Kidney (tissue), 14 donors: ENCODE results near the gene MAVS. TPM values are rescaled to one million over a fixed set of nuclear protein-coding genes. Genes with fewer than 3 reads are reported as not detected.

Experiments used
- DNase-seq, 5 donors: peaks; one replicate each; pipeline ENCODE4 v3.0.0-alpha.2; 2013 to 2020
- FAIRE-seq: peaks from 2 replicates; lab custom pipeline; 2012; peaks lifted over from hg19 to GRCh38; lab: Jason Lieb, UNC
- H3K27ac ChIP-seq, 2 donors: one replicate each; pipeline ENCODE4 v1.7.0; 2013; ENCODE audit warnings: low read depth in 2 of 2, low read length in 2 of 2, inconsistent platforms in 1 of 2
- H3K27me3 ChIP-seq: one replicate; pipeline ENCODE4 v1.7.1; 2013; ENCODE audit warnings: low read length, inconsistent platforms; ENCODE audit not compliant: control insufficient read depth, insufficient read depth
- H3K36me3 ChIP-seq, 3 donors: one replicate each; pipeline versions ENCODE4 v1.7.0 to v1.7.1; 2013; ENCODE audit warnings: low read length in 3 of 3, control low read depth in 1 of 3, inconsistent platforms in 1 of 3; ENCODE audit not compliant: insufficient read depth in 3 of 3, control insufficient read depth in 2 of 3
- H3K4me1 ChIP-seq, 3 donors: one replicate each; pipeline versions ENCODE4 v1.7.0 to v1.7.1; 2013; ENCODE audit warnings: low read length in 3 of 3, inconsistent platforms in 1 of 3, low read depth in 1 of 3; ENCODE audit not compliant: control insufficient read depth in 2 of 3, insufficient read depth in 2 of 3
- H3K4me3 ChIP-seq, 3 donors: one replicate each; pipeline versions ENCODE4 v1.7.0 to v1.8.1; 2013; ENCODE audit warnings: low read length in 3 of 3, control low read depth in 1 of 3, inconsistent platforms in 1 of 3
- H3K9ac ChIP-seq, 3 donors: one replicate each; pipeline versions ENCODE4 v1.7.0 to v1.7.1; 2013; ENCODE audit warnings: low read length in 3 of 3, control low read depth in 1 of 3, inconsistent platforms in 1 of 3
- H3K9me3 ChIP-seq, 3 donors: one replicate each; pipeline versions ENCODE4 v1.7.0 to v1.7.1; 2013; ENCODE audit warnings: low read length in 3 of 3, control low read depth in 1 of 3, inconsistent platforms in 1 of 3; ENCODE audit not compliant: control insufficient read depth in 2 of 3, insufficient read depth in 1 of 3
- CTCF ChIP-seq: IDR thresholded peaks from 3 replicates; pipeline ENCODE4 v1.5.1; 2012; ENCODE audit warnings: mild to moderate bottlenecking, moderate library complexity, borderline replicate concordance; ENCODE audit not compliant: insufficient read depth; ENCODE audit errors: extremely low read depth
- intact Hi-C: fragments of 100-400 bp; cut with DNase I; formaldehyde crosslinking; loops from one replicate; pipeline ENCODE4 v1.11.1; 2022
- polyA plus RNA-seq: library from polyadenylated mRNA; stranded (reverse); fragments of 350-450 nt; fragmentation: Illumina TruSeq; extraction: RNeasy Lipid Tissue Mini Kit (QIAGEN cat#74804); gene quantifications from one replicate; pipeline ENCODE4 v1.2.3, GENCODE V29; 2014; ENCODE audit warnings: low read depth, low replicate concordance; ENCODE audit not compliant: insufficient read depth
- total RNA-seq: library from RNA; stranded (reverse); fragmentation: NEBNext Ultra II Directional; extraction: Animal tissue kit (Norgen Biotek cat#: 25700); gene quantifications from one replicate; pipeline ENCODE4 v1.2.1, GENCODE V29; 2021
- donor health status: control.
- donor health status: control.
- donor health status: control.
- donor health status: control.
- donor health status: control.
- donor health status: DM: yes; HTN: yes; CAD: no.
- donor health status: Normal renal cell carcinoma (clear cell type).

The MAVS gene
- total and polyA plus RNA-seq, 2 donors from 2014 or later: 10.0 to 46.8 TPM

GRCh38 chr20:3813848-3814581 is 32.6 kb upstream of the MAVS start:
- Histone ChIP-seq H3K4me1 (peaks cover 0 to 19% (median 6%) of the 10 kb centered on the region in 3 donors), H3K27me3 (no peaks in the 10 kb centered on the region), H3K9me3 (no peaks in the 10 kb centered on the region), H3K9ac (no peak overlapping the region), H3K36me3 (no peaks in the 10 kb centered on the region), H3K4me3 (no peak overlapping the region), H3K27ac (no peak overlapping the region)
- FAIRE-seq: no peak
- no peak for DNase-seq
- intact Hi-C loops: no loop called here
- TF ChIP-seq CTCF: no peak

- no peak for FAIRE-seq
- DNase-seq: no peak
- H3K27me3 ChIP-seq: no peaks in the 10 kb centered on the region
- no peak overlapping the region for H3K9ac ChIP-seq
- H3K27ac ChIP-seq: no peak overlapping the region
- no peak overlapping the region for H3K4me3 ChIP-seq
- intact Hi-C loops: no loop called here
- H3K9me3 ChIP-seq: no peaks in the 10 kb centered on the region
- TF ChIP-seq CTCF: no peak
- H3K4me1 ChIP-seq: peaks cover 0 to 25% (median 10%) of the 10 kb centered on the region in 3 donors
- H3K36me3 ChIP-seq: no peaks in the 10 kb centered on the region
Measured at GRCh38 chr20:3814928-3815495, 31.6 kb upstream of the MAVS start.

GRCh38 chr20:3815703-3816315 is 30.8 kb upstream of the MAVS start:
- DNase-seq: no peak
- Histone ChIP-seq H3K9ac (no peak overlapping the region), H3K4me3 (no peak overlapping the region), H3K36me3 (no peaks in the 10 kb centered on the region), H3K27me3 (no peaks in the 10 kb centered on the region), H3K4me1 (peaks cover 0 to 20% (median 10%) of the 10 kb centered on the region in 3 donors), H3K9me3 (no peaks in the 10 kb centered on the region), H3K27ac (no peak overlapping the region)
- intact Hi-C loops: no loop called here
- no peak for TF ChIP-seq CTCF
- FAIRE-seq: no peak
